Calu3 (cell line): Measurements from ENCODE around the gene C11orf98. TPM values are rescaled to one million over a fixed set of nuclear protein-coding genes. Genes with fewer than 3 reads are reported as not detected.
"Not testable (repeated sequence)": the region's sequence is repeated elsewhere in the genome, so short reads cannot be mapped to it uniquely, and the experiment has no call there.

ENCODE experiments used
- BruUV-seq: library from RNA; stranded (reverse); fragments of 400-500 nt; replicated peaks from 2 replicates; lab custom pipeline; 2021; lab: Mats Ljungman, UMichigan
- CTCF ChIA-PET: fragments of 300-600 bp; sonication (Branson Sonifier 250); formaldehyde crosslinking; loops from one replicate; lab custom pipeline; 2022; ENCODE audit warnings: antibody characterized with exemption; lab: Charles Lee
- DNase-seq: peaks from one replicate; pipeline ENCODE4 v3.0.0; 2022
- H3K27ac Mint-ChIP-seq: one replicate; pipeline ENCODE4 v1.8.0; 2022; ENCODE audit warnings: mixed read lengths; ENCODE audit not compliant: unreplicated experiment
- H3K27me3 Mint-ChIP-seq: one replicate; pipeline ENCODE4 v1.8.0; 2022; ENCODE audit warnings: mixed read lengths; ENCODE audit not compliant: unreplicated experiment
- H3K36me3 Mint-ChIP-seq: one replicate; pipeline ENCODE4 v1.8.0; 2022; ENCODE audit warnings: mild to moderate bottlenecking, moderate library complexity, mixed read lengths; ENCODE audit not compliant: insufficient read depth, unreplicated experiment
- H3K4me1 Mint-ChIP-seq: one replicate; pipeline ENCODE4 v1.8.0; 2022; ENCODE audit warnings: mild to moderate bottlenecking, low read depth, mixed read lengths; ENCODE audit not compliant: unreplicated experiment
- H3K4me3 Mint-ChIP-seq: one replicate; pipeline ENCODE4 v1.8.0; 2022; ENCODE audit warnings: mild to moderate bottlenecking, low read depth, moderate library complexity, mixed read lengths; ENCODE audit not compliant: unreplicated experiment
- H3K9me3 Mint-ChIP-seq: one replicate; pipeline ENCODE4 v1.8.0; 2022; ENCODE audit warnings: low read depth, mixed read lengths; ENCODE audit not compliant: unreplicated experiment
- intact Hi-C: fragments of 100-400 bp; cut with micrococcal nuclease; formaldehyde crosslinking; loops from one replicate; pipeline ENCODE4 v1.10.0; 2022; ENCODE audit not compliant: unreplicated experiment
- total RNA-seq: library from RNA; stranded (reverse); gene quantifications from 2 replicates; pipeline ENCODE4 v1.2.3, GENCODE V29; 2022
- TF ChIP-seq, protein P1 (sequence below): fragments of 200-600 bp; IDR thresholded peaks from one replicate; pipeline ENCODE4 v1.8.0; 2022; ENCODE audit warnings: antibody characterized with exemption; ENCODE audit not compliant: unreplicated experiment

C11orf98 gene
- total RNA-seq, 1 experiment from 2014 or later, result 61.7 TPM

DNA sequence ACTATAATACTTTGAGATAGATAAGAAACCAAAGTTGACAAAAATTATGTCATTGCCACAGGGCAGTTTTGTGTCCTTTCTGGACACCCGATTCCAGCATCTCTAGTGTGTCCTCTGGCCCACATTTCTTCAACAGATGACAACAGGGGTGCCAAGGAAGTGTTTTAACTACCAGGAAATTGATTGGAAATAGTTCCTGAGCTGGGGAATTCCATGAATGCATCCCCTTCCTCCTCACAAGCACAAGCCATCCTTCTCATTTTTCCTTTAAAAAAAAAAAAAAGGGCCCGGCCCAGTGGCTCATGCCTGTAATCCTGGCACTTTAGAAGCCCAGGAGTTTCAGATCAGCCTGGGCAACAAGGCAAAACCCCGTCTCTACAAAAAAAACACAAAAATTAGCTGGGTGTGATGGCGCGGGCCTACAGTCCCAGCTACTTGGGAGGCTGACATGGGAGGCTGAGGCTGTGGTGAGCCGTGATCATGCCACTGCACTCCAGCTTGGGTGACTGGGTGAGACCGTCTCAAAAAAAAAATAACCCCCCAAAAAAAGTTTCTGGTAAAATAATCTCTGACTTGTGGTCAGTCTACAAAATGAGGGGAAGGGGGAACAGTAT lies 42.4 kb downstream of the C11orf98 start:
- Mint-ChIP-seq H3K4me1 (peaks cover 18% of the 10 kb centered on the region), H3K4me3 (peak overlapping the region; percentile 90), H3K27me3 (no peaks in the 10 kb centered on the region), H3K9me3 (no peaks in the 10 kb centered on the region), H3K36me3 (peaks cover 69% of the 10 kb centered on the region), H3K27ac (peak overlapping the region; percentile 95)
- intact Hi-C loops, result no loop called here
- CTCF ChIA-PET, result interaction anchor here (0.6 to 2.1 kb wide), 5 partner anchors 11 to 63 kb away, joined by 3 to 5 read pairs (median 4); partner anchors contain the start of gene TUT1
- BruUV-seq, result TSS peak; percentile 84
- TF ChIP-seq, protein P1, sequence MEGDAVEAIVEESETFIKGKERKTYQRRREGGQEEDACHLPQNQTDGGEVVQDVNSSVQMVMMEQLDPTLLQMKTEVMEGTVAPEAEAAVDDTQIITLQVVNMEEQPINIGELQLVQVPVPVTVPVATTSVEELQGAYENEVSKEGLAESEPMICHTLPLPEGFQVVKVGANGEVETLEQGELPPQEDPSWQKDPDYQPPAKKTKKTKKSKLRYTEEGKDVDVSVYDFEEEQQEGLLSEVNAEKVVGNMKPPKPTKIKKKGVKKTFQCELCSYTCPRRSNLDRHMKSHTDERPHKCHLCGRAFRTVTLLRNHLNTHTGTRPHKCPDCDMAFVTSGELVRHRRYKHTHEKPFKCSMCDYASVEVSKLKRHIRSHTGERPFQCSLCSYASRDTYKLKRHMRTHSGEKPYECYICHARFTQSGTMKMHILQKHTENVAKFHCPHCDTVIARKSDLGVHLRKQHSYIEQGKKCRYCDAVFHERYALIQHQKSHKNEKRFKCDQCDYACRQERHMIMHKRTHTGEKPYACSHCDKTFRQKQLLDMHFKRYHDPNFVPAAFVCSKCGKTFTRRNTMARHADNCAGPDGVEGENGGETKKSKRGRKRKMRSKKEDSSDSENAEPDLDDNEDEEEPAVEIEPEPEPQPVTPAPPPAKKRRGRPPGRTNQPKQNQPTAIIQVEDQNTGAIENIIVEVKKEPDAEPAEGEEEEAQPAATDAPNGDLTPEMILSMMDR, result no peak
- DNase-seq, result no peak

DNA sequence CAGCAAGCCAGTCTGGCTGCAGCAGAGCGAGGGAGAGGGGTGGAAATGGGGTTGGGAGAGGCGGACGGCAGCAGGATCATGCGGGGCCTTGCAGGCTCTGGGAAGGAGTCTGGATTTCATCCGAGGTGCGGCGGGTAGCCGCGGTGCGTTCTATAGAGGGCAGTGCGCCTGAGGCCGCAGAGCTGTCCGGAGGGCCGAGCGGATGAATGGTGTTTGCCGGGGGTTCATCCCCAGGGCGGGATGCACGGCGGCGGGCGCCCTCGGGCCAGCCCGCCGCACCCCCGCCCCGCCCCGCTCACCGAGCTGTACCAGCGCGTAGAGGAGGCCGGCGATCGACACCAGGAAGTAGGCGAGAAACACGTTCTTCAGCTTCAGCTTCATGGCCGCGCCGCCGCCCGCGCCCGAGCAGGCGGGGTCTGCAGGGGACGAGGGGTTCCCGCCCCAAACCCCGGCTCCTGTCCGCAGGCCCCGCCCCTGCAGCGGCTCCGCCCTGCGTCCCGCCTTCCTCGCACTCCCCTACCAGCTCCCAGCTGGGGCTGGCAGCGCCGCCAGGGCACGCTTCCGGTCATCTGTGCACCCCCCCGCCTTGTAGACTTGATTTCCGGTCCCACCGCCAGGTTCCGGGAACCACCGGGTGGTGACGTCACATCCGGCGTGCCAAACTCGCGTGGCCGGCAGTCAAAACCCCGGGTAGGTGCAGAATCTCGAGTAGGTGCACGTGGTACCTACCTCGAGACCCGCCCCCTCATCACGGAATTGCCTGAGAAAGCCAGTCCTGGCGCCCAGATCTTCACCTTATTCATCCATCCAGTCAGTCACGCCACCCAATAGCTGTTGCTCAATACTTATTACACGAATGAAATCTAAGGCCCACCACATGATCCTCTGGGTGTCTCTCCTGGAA lies 43.2 kb downstream of the C11orf98 start, which contains the start of gene B3GAT3:
B3GAT3 (minus strand) TSS at position 420 of the 904 bp plus-strand sequence; CDS start at position 381, 39 bp downstream.
- BruUV-seq, result no TSS peak
- peaks cover 65% of the 10 kb centered on the region for H3K36me3 Mint-ChIP-seq
- CTCF ChIA-PET, result interaction anchor here (0.6 to 2.1 kb wide), 9 partner anchors 10 to 227 kb away, joined by 3 to 5 read pairs (median 3); partner anchors contain the start of gene TUT1

DNA sequence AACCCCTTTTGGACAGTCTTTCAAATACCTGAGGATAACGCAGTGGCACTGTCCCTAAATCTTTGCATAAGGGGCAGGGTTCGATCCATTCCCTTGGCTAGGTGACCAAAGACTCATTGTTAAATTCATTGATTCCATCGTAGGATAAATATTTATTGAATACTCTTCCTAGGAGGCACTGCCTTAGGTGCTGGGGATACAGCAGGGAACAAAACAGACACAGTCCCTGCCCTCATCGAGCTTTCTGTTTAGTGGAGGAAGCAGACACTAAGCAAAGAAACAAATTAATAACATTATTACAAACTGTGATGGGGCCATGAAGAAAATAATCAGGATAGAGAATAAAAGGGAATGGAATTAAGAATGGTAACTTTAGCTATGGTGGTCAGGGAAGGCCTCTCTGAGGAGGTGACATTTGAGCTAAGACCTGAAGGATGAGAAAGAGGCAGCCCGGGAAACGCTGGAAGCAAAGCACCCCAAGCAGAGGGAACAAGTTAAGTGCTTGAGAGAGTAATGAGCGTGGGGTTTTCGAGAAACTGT lies 43.9 kb downstream of the C11orf98 start:
- Mint-ChIP-seq H3K4me3 (peak overlapping the region; percentile 90), H3K36me3 (peaks cover 66% of the 10 kb centered on the region), H3K27ac (peak overlapping the region; percentile 95), H3K9me3 (no peaks in the 10 kb centered on the region), H3K27me3 (no peaks in the 10 kb centered on the region), H3K4me1 (peaks cover 18% of the 10 kb centered on the region)
- intact Hi-C loops, result no loop called here
- TSS peak; percentile 53 for BruUV-seq
- no peak for DNase-seq
- CTCF ChIA-PET, result interaction anchor here (0.6 to 2.1 kb wide), 4 partner anchors 9 to 226 kb away, joined by 3 to 5 read pairs (median 3); no protein-coding TSS in a partner anchor
- TF ChIP-seq, protein P1, result no peak

More for the DNA sequence above, 43.2 kb downstream of the C11orf98 start, which contains the start of gene B3GAT3:
- TF ChIP-seq, protein P1, result no peak
- DNase-seq, result peak; percentile 99
- Mint-ChIP-seq H3K4me3 (peak within 1 kb of the TSS; percentile 90), H3K9me3 (no peaks in the 10 kb centered on the region), H3K27me3 (no peaks in the 10 kb centered on the region), H3K27ac (peak within 1 kb of the TSS; percentile 95), H3K4me1 (peaks cover 18% of the 10 kb centered on the region)
- intact Hi-C loops, result no loop called here

DNA sequence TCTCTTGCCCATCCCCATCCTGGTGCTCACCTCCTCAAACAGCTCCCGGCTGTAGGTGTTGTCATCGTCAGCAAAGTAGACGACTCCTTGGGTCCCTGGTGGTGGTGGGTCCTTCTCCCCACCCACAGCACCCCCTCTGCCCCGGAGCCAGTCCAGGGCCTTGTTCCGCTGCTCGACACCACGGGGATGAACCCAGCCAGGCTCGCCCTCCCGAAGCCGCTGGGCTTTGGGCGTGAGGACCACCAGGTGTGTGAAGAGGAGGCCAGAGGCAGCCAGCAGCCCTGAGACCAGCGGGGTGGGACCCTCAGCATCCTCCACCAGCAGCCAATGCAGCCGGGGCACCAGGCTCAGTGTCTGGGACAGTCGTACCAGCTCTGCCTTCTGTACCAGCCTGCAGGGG lies 48.1 kb downstream of the C11orf98 start:
- H3K9me3 Mint-ChIP-seq, H3K27ac Mint-ChIP-seq, CTCF ChIA-PET, H3K4me3 Mint-ChIP-seq, DNase-seq, intact Hi-C loops, BruUV-seq, H3K27me3 Mint-ChIP-seq: not testable (repeated sequence)
- H3K36me3 Mint-ChIP-seq, result peaks cover 45% of the 10 kb centered on the region
- peaks cover 29% of the 10 kb centered on the region for H3K4me1 Mint-ChIP-seq
